Measurements from ENCODE around the gene MAD1L1.
"Not testable (repeated sequence)": the region's sequence is repeated elsewhere in the genome, so short reads cannot be mapped to it uniquely, and the experiment has no call there.

Gene MAD1L1

GRCh38 chr7:1838544-1838872, 394.2 kb downstream of the MAD1L1 start:
- WGBS = 98% methylated on average over 12 of the region's 13 CpGs
- not testable (repeated sequence) for H2AFZ ChIP-seq (ENCODE audit: low read depth, low read length); H2AK5ac ChIP-seq (ENCODE audit: low read length, severe bottlenecking); DNase-seq; H2BK5ac ChIP-seq (ENCODE audit: low read depth, low read length, poor library complexity, severe bottlenecking); H3K23ac ChIP-seq (ENCODE audit: low read length in 2 of 2); H4K8ac ChIP-seq (ENCODE audit: low read length); H3K79me1 ChIP-seq (replicated peaks; ENCODE audit: low read length, poor library complexity, severe bottlenecking); H3K36me3 ChIP-seq (ENCODE audit: control insufficient read depth in 1 of 2, insufficient read depth in 2 of 2, low read depth in 1 of 2, low read length in 2 of 2); H2BK120ac ChIP-seq (ENCODE audit: low read depth, low read length); H3K27me3 ChIP-seq (ENCODE audit: control insufficient read depth in 1 of 2, insufficient read depth in 1 of 2, low read length in 2 of 2); H3K14ac ChIP-seq (ENCODE audit: low read length in 2 of 2); H3K4me2 ChIP-seq (ENCODE audit: low read length, poor library complexity, severe bottlenecking); H3K9me3 ChIP-seq (ENCODE audit: control insufficient read depth, low read length); H3K4me3 ChIP-seq (ENCODE audit: insufficient read depth in 1 of 2, low read depth in 1 of 2, low read length in 2 of 2); H4K91ac ChIP-seq (ENCODE audit: low read length); H3K27ac ChIP-seq (ENCODE audit: low read length, poor library complexity, severe bottlenecking); H2BK12ac ChIP-seq (ENCODE audit: low read length in 2 of 2); H3K18ac ChIP-seq (ENCODE audit: low read depth in 1 of 2, low read length in 2 of 2); H2BK15ac ChIP-seq (ENCODE audit: low read depth, poor library complexity, severe bottlenecking); H3K4ac ChIP-seq (ENCODE audit: low read depth in 1 of 2, low read length in 2 of 2); H3K9ac ChIP-seq (ENCODE audit: low read length)
- H3K4me1 ChIP-seq (ENCODE audit: control insufficient read depth, insufficient read depth, low read depth, low read length) = peaks cover 13% of the 10 kb centered on the region

GRCh38 chr7:1837696-1838543, 394.8 kb downstream of the MAD1L1 start:
- not testable (repeated sequence) for H3K4me3 ChIP-seq (ENCODE audit: insufficient read depth in 1 of 2, low read depth in 1 of 2, low read length in 2 of 2); H2BK15ac ChIP-seq (ENCODE audit: low read depth, poor library complexity, severe bottlenecking); H2AK5ac ChIP-seq (ENCODE audit: low read length, severe bottlenecking); H3K14ac ChIP-seq (ENCODE audit: low read length in 2 of 2); H3K18ac ChIP-seq (ENCODE audit: low read depth in 1 of 2, low read length in 2 of 2); H3K9ac ChIP-seq (ENCODE audit: low read length); H3K27ac ChIP-seq (ENCODE audit: low read length, poor library complexity, severe bottlenecking); H2AFZ ChIP-seq (ENCODE audit: low read depth, low read length); H2BK120ac ChIP-seq (ENCODE audit: low read depth, low read length); H3K4me1 ChIP-seq (ENCODE audit: control insufficient read depth, insufficient read depth, low read depth, low read length); H3K4ac ChIP-seq (ENCODE audit: low read depth in 1 of 2, low read length in 2 of 2); H3K27me3 ChIP-seq (ENCODE audit: control insufficient read depth in 1 of 2, insufficient read depth in 1 of 2, low read length in 2 of 2); H3K23ac ChIP-seq (ENCODE audit: low read length in 2 of 2); H4K91ac ChIP-seq (ENCODE audit: low read length); H3K79me1 ChIP-seq (replicated peaks; ENCODE audit: low read length, poor library complexity, severe bottlenecking); H2BK5ac ChIP-seq (ENCODE audit: low read depth, low read length, poor library complexity, severe bottlenecking); H4K8ac ChIP-seq (ENCODE audit: low read length); H3K36me3 ChIP-seq (ENCODE audit: control insufficient read depth in 1 of 2, insufficient read depth in 2 of 2, low read depth in 1 of 2, low read length in 2 of 2); H3K4me2 ChIP-seq (ENCODE audit: low read length, poor library complexity, severe bottlenecking); H3K9me3 ChIP-seq (ENCODE audit: control insufficient read depth, low read length); H2BK12ac ChIP-seq (ENCODE audit: low read length in 2 of 2)
- DNase-seq = peak; percentile 3
- WGBS = 92% methylated on average over 31 of the region's 31 CpGs

GRCh38 chr7:1831933-1832535, 400.7 kb downstream of the MAD1L1 start:
- not testable (repeated sequence) for H4K8ac ChIP-seq (ENCODE audit: low read length); H3K4me1 ChIP-seq (ENCODE audit: control insufficient read depth, insufficient read depth, low read depth, low read length); H3K27me3 ChIP-seq (ENCODE audit: control insufficient read depth in 1 of 2, insufficient read depth in 1 of 2, low read length in 2 of 2); H3K9ac ChIP-seq (ENCODE audit: low read length); DNase-seq; H3K27ac ChIP-seq (ENCODE audit: low read length, poor library complexity, severe bottlenecking); H2BK5ac ChIP-seq (ENCODE audit: low read depth, low read length, poor library complexity, severe bottlenecking); H2BK15ac ChIP-seq (ENCODE audit: low read depth, poor library complexity, severe bottlenecking); H3K4me3 ChIP-seq (ENCODE audit: insufficient read depth in 1 of 2, low read depth in 1 of 2, low read length in 2 of 2); H3K4me2 ChIP-seq (ENCODE audit: low read length, poor library complexity, severe bottlenecking); H2AK5ac ChIP-seq (ENCODE audit: low read length, severe bottlenecking); H4K91ac ChIP-seq (ENCODE audit: low read length); H3K4ac ChIP-seq (ENCODE audit: low read depth in 1 of 2, low read length in 2 of 2); H2BK12ac ChIP-seq (ENCODE audit: low read length in 2 of 2); H3K23ac ChIP-seq (ENCODE audit: low read length in 2 of 2); H3K79me1 ChIP-seq (replicated peaks; ENCODE audit: low read length, poor library complexity, severe bottlenecking); H2BK120ac ChIP-seq (ENCODE audit: low read depth, low read length); H3K18ac ChIP-seq (ENCODE audit: low read depth in 1 of 2, low read length in 2 of 2); H2AFZ ChIP-seq (ENCODE audit: low read depth, low read length); H3K36me3 ChIP-seq (ENCODE audit: control insufficient read depth in 1 of 2, insufficient read depth in 2 of 2, low read depth in 1 of 2, low read length in 2 of 2); H3K14ac ChIP-seq (ENCODE audit: low read length in 2 of 2)
- WGBS = no CpG with 5 or more reads among the region's 1 CpG
- H3K9me3 ChIP-seq (ENCODE audit: control insufficient read depth, low read length) = peaks cover 16% of the 10 kb centered on the region

GRCh38 chr7:1831471-1831870, 401.3 kb downstream of the MAD1L1 start:
- not testable (repeated sequence) for H3K27me3 ChIP-seq (ENCODE audit: control insufficient read depth in 1 of 2, insufficient read depth in 1 of 2, low read length in 2 of 2); H3K79me1 ChIP-seq (replicated peaks; ENCODE audit: low read length, poor library complexity, severe bottlenecking); H2BK5ac ChIP-seq (ENCODE audit: low read depth, low read length, poor library complexity, severe bottlenecking); H3K36me3 ChIP-seq (ENCODE audit: control insufficient read depth in 1 of 2, insufficient read depth in 2 of 2, low read depth in 1 of 2, low read length in 2 of 2); H3K4me1 ChIP-seq (ENCODE audit: control insufficient read depth, insufficient read depth, low read depth, low read length); H3K4ac ChIP-seq (ENCODE audit: low read depth in 1 of 2, low read length in 2 of 2); H4K8ac ChIP-seq (ENCODE audit: low read length); H2BK120ac ChIP-seq (ENCODE audit: low read depth, low read length); H2AK5ac ChIP-seq (ENCODE audit: low read length, severe bottlenecking); H3K23ac ChIP-seq (ENCODE audit: low read length in 2 of 2); H2AFZ ChIP-seq (ENCODE audit: low read depth, low read length); H3K14ac ChIP-seq (ENCODE audit: low read length in 2 of 2); H4K91ac ChIP-seq (ENCODE audit: low read length); H3K4me3 ChIP-seq (ENCODE audit: insufficient read depth in 1 of 2, low read depth in 1 of 2, low read length in 2 of 2); H3K4me2 ChIP-seq (ENCODE audit: low read length, poor library complexity, severe bottlenecking); H3K27ac ChIP-seq (ENCODE audit: low read length, poor library complexity, severe bottlenecking); H3K9ac ChIP-seq (ENCODE audit: low read length); DNase-seq; H3K18ac ChIP-seq (ENCODE audit: low read depth in 1 of 2, low read length in 2 of 2); H2BK15ac ChIP-seq (ENCODE audit: low read depth, poor library complexity, severe bottlenecking); H2BK12ac ChIP-seq (ENCODE audit: low read length in 2 of 2)
- 93% methylated on average over 3 of the region's 4 CpGs for WGBS
- H3K9me3 ChIP-seq (ENCODE audit: control insufficient read depth, low read length) = peaks cover 16% of the 10 kb centered on the region

Data from mesenchymal stem cell (in vitro differentiated cells and primary cell).